ENCODE data around the gene GIGYF2. TPM values are rescaled to one million over a fixed set of nuclear protein-coding genes. Genes with fewer than 3 reads are reported as not detected.

Gene GIGYF2
- total RNA-seq, 1 experiment from 2014 or later = 60.6 TPM

GRCh38 chr2:232761301-232761907, 64.3 kb downstream of the GIGYF2 start:
- no peak overlapping the region for H3K4me2 ChIP-seq (ENCODE audit: low read length)
- no peak overlapping the region for H3K4me3 ChIP-seq (replicated peaks in 1 of 2; ENCODE audit: low read depth in 1 of 2, low read length in 2 of 2)
- intact Hi-C loops (cut with micrococcal nuclease) = loop anchor here (2.0 to 10.0 kb wide), 2 partner anchors 293 to 493 kb away; partner anchors contain the start of gene ATG16L1
- ATAC-seq = peak; percentile 75
- no peaks in the 10 kb centered on the region for H3K9me3 ChIP-seq (ENCODE audit: control insufficient read depth in 1 of 2, insufficient read depth in 1 of 2, low read depth in 1 of 2, low read length in 2 of 2)
- no peak for TF ChIP-seq EGR1 (IDR thresholded peaks at IDR 0.05; ENCODE audit: low read depth)
- TF ChIP-seq CTCF (IDR thresholded peaks at IDR 0.05 in 2 of 3, conservative IDR thresholded peaks at IDR 0.05 in 1 of 3; ENCODE audit: borderline replicate concordance in 1 of 3, insufficient read depth in 1 of 3, low read depth in 2 of 3, low read length in 2 of 3) = peak; percentile 42 to 74 (median 63); a peak in 5 of 6 replicates
- TF ChIP-seq SP1 (IDR thresholded peaks at IDR 0.05; ENCODE audit: low read depth) = no peak
- TF ChIP-seq CBX3 (IDR thresholded peaks at IDR 0.05; ENCODE audit: low read depth) = no peak
- TF ChIP-seq SRF (IDR thresholded peaks at IDR 0.05; ENCODE audit: low read depth) = no peak
- peak; percentile 70 for TF ChIP-seq RAD21 (IDR thresholded peaks at IDR 0.05; ENCODE audit: low read depth)
- TF ChIP-seq ZFX (IDR thresholded peaks at IDR 0.05) = no peak
- TF ChIP-seq TCF7L2 (IDR thresholded peaks at IDR 0.05; ENCODE audit: borderline replicate concordance, extremely low read depth, insufficient read depth, insufficient read length) = no peak
- TF ChIP-seq YY1 (IDR thresholded peaks at IDR 0.05; ENCODE audit: extremely low read depth, insufficient replicate concordance, low read depth, low read length) = no peak
- ChIA-PET POLR2A (no interaction called here), RAD21 (ENCODE audit: low non-redundant PET in 1 of 2, low total read pairs in 2 of 2, uncharacterized antibody in 2 of 2, unreplicated experiment in 2 of 2) (no interaction called here), CTCF (no interaction called here)
- no peaks in the 10 kb centered on the region for H3K9me2 ChIP-seq (ENCODE audit: insufficient read depth)
- H4K20me1 ChIP-seq (ENCODE audit: insufficient read depth) = 0 out of 2 replicates have a peak, but pooled peaks cover 3% of the 10 kb centered on the region
- H3K36me3 ChIP-seq (ENCODE audit: control insufficient read depth in 1 of 2, insufficient read depth in 2 of 2, low read length in 2 of 2) = peaks cover 16 to 22% of the 10 kb centered on the region in 2 experiments; a peak in 3 of 4 replicates
- no peak overlapping the region for H3K9ac ChIP-seq (ENCODE audit: low read length)
- H3K27me3 ChIP-seq (ENCODE audit: insufficient read depth, low read length) = no peaks in the 10 kb centered on the region
- no peaks in the 10 kb centered on the region; the same call in 1 of the 2 replicates for H3K79me2 ChIP-seq (ENCODE audit: insufficient read depth, low read length)
- H3K27ac ChIP-seq (ENCODE audit: low read depth, low read length) = no peak overlapping the region
- no peaks in the 10 kb centered on the region for H3K4me1 ChIP-seq (ENCODE audit: control insufficient read depth in 1 of 2, insufficient read depth in 2 of 2, low read length in 2 of 2)
- no TSS peak for BruUV-seq (replicated peaks)
- peak; percentile 28 for DNase-seq (ENCODE audit: low read depth, low spot score)
- no peak overlapping the region for H2AFZ ChIP-seq (ENCODE audit: low read depth, low read length, poor library complexity, severe bottlenecking)

All from HCT116 (cell line).